ENCODE data around the gene CEP120. TPM values are rescaled to one million over a fixed set of nuclear protein-coding genes. Genes with fewer than 3 reads are reported as not detected.

The CEP120 gene
- total RNA-seq, 3 donors from 2014 or later (not counting 1 experiment from before 2014, with no cell fraction given), result 51.2 to 58.9 (median 54.6) TPM

GRCh38 chr5:123365156-123365555 is 58.0 kb downstream of the CEP120 start:
- H3K36me3 Mint-ChIP-seq, result peaks cover 5% of the 10 kb centered on the region
- H3K36me3 ChIP-seq (ENCODE audit: control insufficient read depth, insufficient read depth, low read length), result peaks cover 42% of the 10 kb centered on the region
- no CpG with 5 or more reads among the region's 1 CpG for WGBS (ENCODE audit: insufficient coverage)

GRCh38 chr5:123364441-123365155 is 58.6 kb downstream of the CEP120 start:
- Mint-ChIP-seq H3K4me3 (no peak overlapping the region), H3K4me1 (peaks cover 4% of the 10 kb centered on the region in 2 donors), H3K36me3 (peaks cover 5% of the 10 kb centered on the region), H3K9me3 (no peaks in the 10 kb centered on the region), H3K27me3 (ENCODE audit: low read depth in 2 of 2) (no peaks in the 10 kb centered on the region), H3K27ac (no peak overlapping the region)
- H3K36me3 ChIP-seq (ENCODE audit: control insufficient read depth, insufficient read depth, low read length), result peaks cover 39% of the 10 kb centered on the region
- 100% methylated on average over 1 of the region's 2 CpGs for WGBS (ENCODE audit: insufficient coverage)
- no peak for ATAC-seq
- TF ChIP-seq, protein P1, sequence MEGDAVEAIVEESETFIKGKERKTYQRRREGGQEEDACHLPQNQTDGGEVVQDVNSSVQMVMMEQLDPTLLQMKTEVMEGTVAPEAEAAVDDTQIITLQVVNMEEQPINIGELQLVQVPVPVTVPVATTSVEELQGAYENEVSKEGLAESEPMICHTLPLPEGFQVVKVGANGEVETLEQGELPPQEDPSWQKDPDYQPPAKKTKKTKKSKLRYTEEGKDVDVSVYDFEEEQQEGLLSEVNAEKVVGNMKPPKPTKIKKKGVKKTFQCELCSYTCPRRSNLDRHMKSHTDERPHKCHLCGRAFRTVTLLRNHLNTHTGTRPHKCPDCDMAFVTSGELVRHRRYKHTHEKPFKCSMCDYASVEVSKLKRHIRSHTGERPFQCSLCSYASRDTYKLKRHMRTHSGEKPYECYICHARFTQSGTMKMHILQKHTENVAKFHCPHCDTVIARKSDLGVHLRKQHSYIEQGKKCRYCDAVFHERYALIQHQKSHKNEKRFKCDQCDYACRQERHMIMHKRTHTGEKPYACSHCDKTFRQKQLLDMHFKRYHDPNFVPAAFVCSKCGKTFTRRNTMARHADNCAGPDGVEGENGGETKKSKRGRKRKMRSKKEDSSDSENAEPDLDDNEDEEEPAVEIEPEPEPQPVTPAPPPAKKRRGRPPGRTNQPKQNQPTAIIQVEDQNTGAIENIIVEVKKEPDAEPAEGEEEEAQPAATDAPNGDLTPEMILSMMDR (IDR thresholded peaks at IDR 0.05), result no peak
- H3K4me3 ChIP-seq (ENCODE audit: low read length), result no peak overlapping the region
- no peaks in the 10 kb centered on the region for H3K4me1 ChIP-seq (ENCODE audit: control insufficient read depth, insufficient read depth, low read length)
- H3K27ac ChIP-seq (ENCODE audit: low read length), result no peak overlapping the region
- intact Hi-C loops (cut with micrococcal nuclease), result loop anchor here (5.0 kb wide), 1 partner anchor 248 kb away; no protein-coding TSS in a partner anchor
- H3K27me3 ChIP-seq (ENCODE audit: control insufficient read depth, insufficient read depth, low read length), result no peaks in the 10 kb centered on the region
- H3K9me3 ChIP-seq (ENCODE audit: control insufficient read depth, insufficient read depth, low read length), result no peaks in the 10 kb centered on the region
- no peak for DNase-seq

More at GRCh38 chr5:123365156-123365555, 58.0 kb downstream of the CEP120 start:
- no peaks in the 10 kb centered on the region for H3K9me3 Mint-ChIP-seq
- no peaks in the 10 kb centered on the region for H3K4me1 ChIP-seq (ENCODE audit: control insufficient read depth, insufficient read depth, low read length)
- ATAC-seq, result no peak
- no peak overlapping the region for H3K4me3 ChIP-seq (ENCODE audit: low read length)
- H3K27ac ChIP-seq (ENCODE audit: low read length), result no peak overlapping the region
- no peak for DNase-seq
- intact Hi-C loops (cut with micrococcal nuclease), result loop anchor here (5.0 kb wide), 1 partner anchor 247 kb away; no protein-coding TSS in a partner anchor
- no peaks in the 10 kb centered on the region for H3K27me3 ChIP-seq (ENCODE audit: control insufficient read depth, insufficient read depth, low read length)
- H3K27ac Mint-ChIP-seq, result no peak overlapping the region
- no peaks in the 10 kb centered on the region for H3K27me3 Mint-ChIP-seq (ENCODE audit: low read depth in 2 of 2)
- H3K4me1 Mint-ChIP-seq, result peaks cover 4% of the 10 kb centered on the region in 2 donors
- H3K4me3 Mint-ChIP-seq, result no peak overlapping the region
- TF ChIP-seq, protein P1 (IDR thresholded peaks at IDR 0.05), result no peak
- no peaks in the 10 kb centered on the region for H3K9me3 ChIP-seq (ENCODE audit: control insufficient read depth, insufficient read depth, low read length)

DNA sequence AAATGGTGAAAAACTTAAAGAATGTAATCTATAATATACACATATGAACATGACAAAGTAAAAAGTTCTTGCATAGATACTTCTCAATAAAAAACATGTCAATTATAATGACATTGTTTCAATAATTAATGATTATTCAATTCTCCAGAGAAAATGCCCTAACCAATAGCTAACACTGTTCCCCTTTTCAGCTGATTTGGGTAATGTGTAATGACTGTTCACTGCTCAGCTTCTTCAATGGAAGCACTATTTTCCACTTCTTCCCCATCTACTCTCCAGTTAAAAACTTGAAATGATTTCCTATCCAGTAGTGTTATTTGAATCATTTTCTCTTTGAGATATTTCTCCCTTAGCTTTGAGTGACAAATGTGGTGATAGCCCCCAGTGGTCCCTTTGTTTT is 62.3 kb downstream of the CEP120 start:
- H3K27me3 Mint-ChIP-seq (ENCODE audit: low read depth in 2 of 2), result no peaks in the 10 kb centered on the region
- TF ChIP-seq, protein P1 (IDR thresholded peaks at IDR 0.05), result no peak
- Histone ChIP-seq H3K36me3 (ENCODE audit: control insufficient read depth, insufficient read depth, low read length) (peaks cover 50% of the 10 kb centered on the region), H3K9me3 (ENCODE audit: control insufficient read depth, insufficient read depth, low read length) (no peaks in the 10 kb centered on the region), H3K27me3 (ENCODE audit: control insufficient read depth, insufficient read depth, low read length) (no peaks in the 10 kb centered on the region), H3K4me3 (ENCODE audit: low read length) (no peak overlapping the region), H3K4me1 (ENCODE audit: control insufficient read depth, insufficient read depth, low read length) (no peaks in the 10 kb centered on the region), H3K27ac (ENCODE audit: low read length) (no peak overlapping the region)
- ATAC-seq (no peak), DNase-seq (no peak)
- H3K9me3 Mint-ChIP-seq, result peaks cover 0 to 3% of the 10 kb centered on the region in 2 donors
- no peak overlapping the region for H3K27ac Mint-ChIP-seq
- H3K4me1 Mint-ChIP-seq, result peaks cover 0 to 4% of the 10 kb centered on the region in 2 donors
- no peak overlapping the region for H3K4me3 Mint-ChIP-seq
- intact Hi-C loops (cut with micrococcal nuclease), result no loop called here
- H3K36me3 Mint-ChIP-seq, result peaks cover 27% of the 10 kb centered on the region

- peaks cover 27% of the 10 kb centered on the region for H3K36me3 Mint-ChIP-seq
- H3K27me3 Mint-ChIP-seq (ENCODE audit: low read depth in 2 of 2), result no peaks in the 10 kb centered on the region
- TF ChIP-seq, protein P1 (IDR thresholded peaks at IDR 0.05), result no peak
- no peak overlapping the region for H3K4me3 Mint-ChIP-seq
- H3K9me3 Mint-ChIP-seq, result peaks cover 0 to 3% of the 10 kb centered on the region in 2 donors
- intact Hi-C loops (cut with micrococcal nuclease), result no loop called here
- no peaks in the 10 kb centered on the region for H3K9me3 ChIP-seq (ENCODE audit: control insufficient read depth, insufficient read depth, low read length)
- peaks cover 0 to 4% of the 10 kb centered on the region in 2 donors for H3K4me1 Mint-ChIP-seq
- peaks cover 48% of the 10 kb centered on the region for H3K36me3 ChIP-seq (ENCODE audit: control insufficient read depth, insufficient read depth, low read length)
- no peak overlapping the region for H3K27ac Mint-ChIP-seq
- H3K27me3 ChIP-seq (ENCODE audit: control insufficient read depth, insufficient read depth, low read length), result no peaks in the 10 kb centered on the region
- no peak overlapping the region for H3K4me3 ChIP-seq (ENCODE audit: low read length)
- H3K27ac ChIP-seq (ENCODE audit: low read length), result no peak overlapping the region
- no peaks in the 10 kb centered on the region for H3K4me1 ChIP-seq (ENCODE audit: control insufficient read depth, insufficient read depth, low read length)
- ATAC-seq, result no peak
- DNase-seq, result no peak
Measured at GRCh38 chr5:123360201-123360571, 63.0 kb downstream of the CEP120 start.

Measured in natural killer cell (primary cell).